Measurements from ENCODE around the gene SDCCAG8.
"Not testable (repeated sequence)": the region's sequence is repeated elsewhere in the genome, so short reads cannot be mapped to it uniquely, and the experiment has no call there.

SDCCAG8 gene

DNA sequence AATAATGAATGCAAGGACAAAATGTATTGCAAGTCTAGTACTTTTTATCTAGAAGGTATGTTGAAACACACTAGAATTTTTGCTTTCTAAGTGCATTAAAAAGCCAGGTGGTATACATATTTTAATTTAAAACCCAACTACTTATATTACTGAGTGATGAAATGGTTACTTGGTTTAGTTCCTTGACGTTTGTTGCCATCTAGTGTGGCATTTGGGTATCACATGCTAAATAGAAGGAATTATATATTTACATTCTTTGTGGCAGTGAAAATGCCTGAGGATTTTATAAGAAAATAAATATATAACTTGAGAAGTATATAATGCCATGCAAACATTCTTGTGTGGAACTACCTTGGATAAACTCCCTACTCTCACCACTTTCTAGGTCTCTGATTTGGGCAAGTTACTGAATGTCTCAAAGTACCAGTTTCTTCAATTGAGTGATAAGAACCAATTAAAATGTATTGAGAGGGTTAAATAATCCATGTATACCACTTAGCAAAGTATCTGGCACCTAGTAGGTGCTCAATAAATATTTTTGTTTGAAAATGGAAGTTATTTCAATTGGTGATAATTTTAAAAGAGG, 69.6 kb downstream of the SDCCAG8 start:
- in situ Hi-C loops (cut with HindIII; ENCODE audit: low pct_unique_long_range_greater_than_20kb, low sequenced_read_pairs), result no loop called here

GRCh38 chr1:243332440-243332839, 76.6 kb downstream of the SDCCAG8 start:
- TF ChIP-seq JUND (IDR thresholded peaks at IDR 0.05; ENCODE audit: low read depth), result no peak
- DNase-seq (ENCODE audit: low read depth in 1 of 2, low spot score in 1 of 2), result no peak
- in situ Hi-C loops (cut with HindIII; ENCODE audit: low pct_unique_long_range_greater_than_20kb, low sequenced_read_pairs), result no loop called here

More for the DNA sequence above, 69.6 kb downstream of the SDCCAG8 start:
- no peak for TF ChIP-seq JUND (IDR thresholded peaks at IDR 0.05; ENCODE audit: low read depth)
- DNase-seq (ENCODE audit: low read depth in 1 of 2, low spot score in 1 of 2), result peak in 1 of 2 experiments; percentile 70

DNA sequence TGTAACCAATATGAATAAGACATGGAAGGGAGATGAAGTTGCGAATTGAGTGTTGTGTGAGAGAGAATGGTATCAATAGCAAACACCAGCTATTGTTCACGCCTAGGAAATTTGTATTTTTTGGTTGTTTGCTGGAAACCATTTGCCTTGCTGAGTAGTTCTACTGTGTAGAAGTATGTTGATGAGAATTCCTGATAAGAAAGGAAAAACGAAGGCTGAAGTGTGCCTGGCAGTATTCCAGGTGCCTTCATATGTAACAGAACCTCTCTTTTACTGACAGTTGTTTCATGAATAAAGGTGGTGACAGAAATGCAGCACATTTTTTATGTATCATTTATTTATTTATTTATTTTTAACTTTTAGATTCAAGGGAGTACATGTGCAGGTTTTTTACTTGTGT, 79.5 kb downstream of the SDCCAG8 start:
- in situ Hi-C loops (cut with HindIII; ENCODE audit: low pct_unique_long_range_greater_than_20kb, low sequenced_read_pairs), result no loop called here
- TF ChIP-seq JUND (IDR thresholded peaks at IDR 0.05; ENCODE audit: low read depth), result no peak
- peak in 1 of 2 experiments; percentile 30 for DNase-seq (ENCODE audit: low read depth in 1 of 2, low spot score in 1 of 2)

- no peak for TF ChIP-seq JUND (IDR thresholded peaks at IDR 0.05; ENCODE audit: low read depth)
- in situ Hi-C loops (cut with HindIII; ENCODE audit: low pct_unique_long_range_greater_than_20kb, low sequenced_read_pairs), result no loop called here
Measured at GRCh38 chr1:243336163-243336562, 80.3 kb downstream of the SDCCAG8 start.

DNA sequence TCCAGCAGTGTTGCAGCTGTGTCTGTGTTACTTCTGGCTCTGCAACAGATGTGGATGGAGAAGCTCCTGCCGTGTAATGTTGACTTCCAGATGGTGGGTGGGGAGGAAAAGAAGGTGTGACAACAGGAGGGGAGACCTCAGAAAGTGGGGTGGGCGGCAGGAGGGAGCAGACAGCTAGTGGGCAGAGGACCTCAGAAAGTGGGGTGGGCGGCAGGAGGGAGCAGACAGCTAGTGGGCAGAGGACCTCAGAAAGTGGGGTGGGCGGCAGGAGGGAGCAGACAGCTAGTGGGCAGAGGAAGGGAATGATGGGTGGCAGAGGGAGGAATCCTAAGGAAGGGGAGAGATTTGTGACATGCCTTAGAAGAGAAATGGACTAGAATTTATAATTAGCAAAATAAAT, 83.0 kb downstream of the SDCCAG8 start:
- in situ Hi-C loops (cut with HindIII; ENCODE audit: low pct_unique_long_range_greater_than_20kb, low sequenced_read_pairs); DNase-seq (ENCODE audit: low read depth in 1 of 2, low spot score in 1 of 2): not testable (repeated sequence)

More at GRCh38 chr1:243336163-243336562, 80.3 kb downstream of the SDCCAG8 start:
- DNase-seq (ENCODE audit: low read depth in 1 of 2, low spot score in 1 of 2), result no peak

DNA sequence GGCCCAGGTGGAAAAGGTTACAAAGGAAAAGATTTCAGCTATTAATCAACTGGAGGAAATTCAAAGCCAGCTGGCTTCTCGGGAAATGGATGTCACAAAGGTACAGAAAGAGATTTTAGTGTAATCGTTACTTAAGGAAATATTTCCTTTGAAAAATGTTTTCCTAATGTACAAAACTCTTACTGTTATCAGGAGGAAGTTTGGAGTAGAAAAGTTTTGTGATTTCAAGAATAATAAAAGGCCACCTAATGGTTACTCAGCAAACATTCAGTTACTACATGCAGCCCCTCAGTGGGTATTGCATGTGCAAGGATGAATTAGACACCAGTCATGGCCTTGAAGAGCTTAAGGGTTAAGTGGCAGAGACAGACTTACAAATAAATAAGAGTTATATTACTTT, 85.2 kb downstream of the SDCCAG8 start:
- TF ChIP-seq JUND (IDR thresholded peaks at IDR 0.05; ENCODE audit: low read depth), result no peak
- no peak for DNase-seq (ENCODE audit: low read depth in 1 of 2, low spot score in 1 of 2)
- in situ Hi-C loops (cut with HindIII; ENCODE audit: low pct_unique_long_range_greater_than_20kb, low sequenced_read_pairs), result no loop called here

- in situ Hi-C loops (cut with HindIII; ENCODE audit: low pct_unique_long_range_greater_than_20kb, low sequenced_read_pairs), result no loop called here
- no peak for TF ChIP-seq JUND (IDR thresholded peaks at IDR 0.05; ENCODE audit: low read depth)
- peak in 1 of 2 experiments; percentile 45 for DNase-seq (ENCODE audit: low read depth in 1 of 2, low spot score in 1 of 2)
Measured at GRCh38 chr1:243343970-243344937, 88.4 kb downstream of the SDCCAG8 start.

DNA sequence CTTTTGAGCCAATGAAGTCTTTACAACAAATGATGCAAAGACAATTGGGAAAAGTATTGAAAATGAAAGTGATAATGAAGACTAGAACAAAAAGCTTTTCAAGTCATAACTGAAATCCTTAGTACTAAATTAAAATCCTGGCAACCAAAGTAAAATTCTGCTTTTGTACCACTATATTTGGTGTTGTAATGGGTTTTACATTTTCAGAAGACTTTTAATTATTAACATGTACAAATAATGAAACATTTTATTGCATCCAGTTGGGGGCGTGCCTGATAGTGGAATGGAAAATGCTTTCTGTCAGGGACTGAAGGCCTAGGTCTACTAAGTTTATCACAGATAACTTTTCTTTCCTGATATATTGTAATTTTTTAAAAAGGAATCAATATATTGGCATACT, 89.4 kb downstream of the SDCCAG8 start:
- DNase-seq (ENCODE audit: low read depth in 1 of 2, low spot score in 1 of 2), result no peak
- TF ChIP-seq JUND (IDR thresholded peaks at IDR 0.05; ENCODE audit: low read depth), result no peak
- in situ Hi-C loops (cut with HindIII; ENCODE audit: low pct_unique_long_range_greater_than_20kb, low sequenced_read_pairs), result no loop called here

- TF ChIP-seq JUND (IDR thresholded peaks at IDR 0.05; ENCODE audit: low read depth), result no peak
- in situ Hi-C loops (cut with HindIII; ENCODE audit: low pct_unique_long_range_greater_than_20kb, low sequenced_read_pairs), result no loop called here
- no peak for DNase-seq (ENCODE audit: low read depth in 1 of 2, low spot score in 1 of 2)
Measured at GRCh38 chr1:243346016-243346415, 90.2 kb downstream of the SDCCAG8 start.

- no peak for DNase-seq (ENCODE audit: low read depth in 1 of 2, low spot score in 1 of 2)
- TF ChIP-seq JUND (IDR thresholded peaks at IDR 0.05; ENCODE audit: low read depth), result no peak
- in situ Hi-C loops (cut with HindIII; ENCODE audit: low pct_unique_long_range_greater_than_20kb, low sequenced_read_pairs), result no loop called here
Measured at GRCh38 chr1:243346468-243346867, 90.6 kb downstream of the SDCCAG8 start.

DNA sequence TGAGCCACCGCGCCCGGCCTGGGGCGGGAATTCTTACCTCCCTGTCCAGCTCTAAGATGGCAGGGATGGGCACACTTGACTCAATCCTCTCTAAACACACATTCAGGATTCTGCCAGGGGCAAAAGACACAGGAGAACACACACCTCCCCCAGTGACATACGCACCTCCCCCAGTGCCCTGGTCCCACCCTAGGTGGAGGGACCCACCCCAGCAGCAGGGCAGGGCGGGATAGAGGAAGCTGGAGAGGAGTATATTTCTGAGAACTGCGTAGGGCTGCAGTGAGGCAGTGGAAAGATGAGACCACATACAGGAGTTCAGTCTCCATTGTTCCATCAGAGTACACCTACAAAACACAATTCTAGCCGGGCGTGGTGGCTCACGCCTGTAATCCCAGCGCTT, 92.5 kb downstream of the SDCCAG8 start:
- TF ChIP-seq JUND (IDR thresholded peaks at IDR 0.05; ENCODE audit: low read depth), result no peak
- no peak for DNase-seq (ENCODE audit: low read depth in 1 of 2, low spot score in 1 of 2)
- in situ Hi-C loops (cut with HindIII; ENCODE audit: low pct_unique_long_range_greater_than_20kb, low sequenced_read_pairs), result no loop called here

- DNase-seq (ENCODE audit: low read depth in 1 of 2, low spot score in 1 of 2), result no peak
- in situ Hi-C loops (cut with HindIII; ENCODE audit: low pct_unique_long_range_greater_than_20kb, low sequenced_read_pairs), result no loop called here
- no peak for TF ChIP-seq JUND (IDR thresholded peaks at IDR 0.05; ENCODE audit: low read depth)
Measured at GRCh38 chr1:243349128-243349527, 93.3 kb downstream of the SDCCAG8 start.

DNA sequence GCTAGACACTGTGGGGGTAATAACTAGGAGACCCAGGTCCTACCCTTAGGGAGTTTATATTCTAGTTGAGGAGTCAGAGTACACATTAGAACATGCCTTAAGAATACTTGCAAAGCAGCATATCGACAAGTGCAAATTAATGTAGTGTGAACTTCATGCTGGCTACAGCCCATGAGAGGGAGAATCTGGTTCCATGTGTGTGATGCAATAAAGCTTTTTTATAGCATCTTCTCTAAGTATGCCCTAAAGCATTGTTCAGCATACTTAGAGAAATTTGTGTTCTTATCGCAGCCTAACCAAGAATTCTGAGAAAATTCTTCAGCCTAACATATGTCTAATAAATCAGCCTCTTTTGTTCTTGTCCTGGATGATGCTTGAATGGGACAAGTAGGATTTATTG, 95.5 kb downstream of the SDCCAG8 start:
- DNase-seq (ENCODE audit: low read depth in 1 of 2, low spot score in 1 of 2), result no peak

More for the DNA sequence above, 95.5 kb downstream of the SDCCAG8 start:
- in situ Hi-C loops (cut with HindIII; ENCODE audit: low pct_unique_long_range_greater_than_20kb, low sequenced_read_pairs), result no loop called here
- no peak for TF ChIP-seq JUND (IDR thresholded peaks at IDR 0.05; ENCODE audit: low read depth)
